Endodermal cell (in vitro differentiated cells): ENCODE results near the gene TSSK6. TPM values are rescaled to one million over a fixed set of nuclear protein-coding genes. Genes with fewer than 3 reads are reported as not detected.

Source experiments
- DNase-seq: peaks from one replicate; pipeline ENCODE4 v3.0.0-alpha.2; 2017
- H3K27ac ChIP-seq: 2 replicates; pipeline ENCODE4 v1.5.1; 2013; ENCODE audit warnings: mild to moderate bottlenecking, low read depth, low read length, moderate library complexity
- H3K27me3 ChIP-seq: 2 replicates; pipeline ENCODE4 v1.6.1; 2013; ENCODE audit warnings: mild to moderate bottlenecking, low read length, moderate library complexity; ENCODE audit not compliant: insufficient read depth, control insufficient read depth, poor library complexity, severe bottlenecking
- H3K36me3 ChIP-seq: 2 replicates; pipeline ENCODE4 v1.7.0; 2013; ENCODE audit warnings: mild to moderate bottlenecking, low read length, moderate library complexity; ENCODE audit not compliant: control insufficient read depth, insufficient read depth
- H3K4me1 ChIP-seq: one replicate; pipeline ENCODE4 v1.7.0; 2013; ENCODE audit warnings: low read length; ENCODE audit not compliant: control insufficient read depth, insufficient read depth
- H3K4me3 ChIP-seq: 2 replicates; pipeline ENCODE4 v1.5.1; 2013; ENCODE audit warnings: mild to moderate bottlenecking, low read length, moderate library complexity
- H3K9ac ChIP-seq: 2 replicates; pipeline ENCODE4 v1.6.1; 2013; ENCODE audit warnings: mild to moderate bottlenecking, low read length, moderate library complexity; ENCODE audit not compliant: poor library complexity, severe bottlenecking; ENCODE audit errors: extremely low read depth
- H3K9me3 ChIP-seq: 2 replicates; pipeline ENCODE4 v1.6.1; 2013; ENCODE audit warnings: mild to moderate bottlenecking, low read length, moderate library complexity; ENCODE audit not compliant: control insufficient read depth
- H3K27ac Mint-ChIP-seq: 2 replicates; pipeline ENCODE4 v1.8.0; 2020; ENCODE audit warnings: mixed read lengths
- H3K27me3 Mint-ChIP-seq: 2 replicates; pipeline ENCODE4 v1.8.0; 2021; ENCODE audit warnings: mild to moderate bottlenecking, mixed read lengths; ENCODE audit not compliant: insufficient read depth
- H3K36me3 Mint-ChIP-seq: 2 replicates; pipeline ENCODE4 v1.8.0; 2020; ENCODE audit warnings: low read depth, mixed read lengths
- H3K4me1 Mint-ChIP-seq: 2 replicates; pipeline ENCODE4 v1.8.0; 2020; ENCODE audit warnings: mixed read lengths
- H3K4me3 Mint-ChIP-seq: 2 replicates; pipeline ENCODE4 v1.8.0; 2020; ENCODE audit warnings: mild to moderate bottlenecking, moderate library complexity, mixed read lengths
- H3K9me3 Mint-ChIP-seq: 2 replicates; pipeline ENCODE4 v1.8.0; 2020; ENCODE audit warnings: mild to moderate bottlenecking, mixed read lengths
- CTCF ChIP-seq: fragments of 200-600 bp; sonication (generic); conservative IDR thresholded peaks from 2 replicates; pipeline ENCODE4 v1.5.0; 2021; ENCODE audit warnings: antibody characterized with exemption, mild to moderate bottlenecking
- WGBS, 2 experiments: methylation state at CpG; one replicate each; pipeline versions ENCODE4 v1.1.5 to v1.1.7; 2013; ENCODE audit warnings: missing lambda C conversion rate in 2 of 2, mixed read lengths in 1 of 2; ENCODE audit not compliant: insufficient coverage in 1 of 2, insufficient read length in 1 of 2; 5-methylcytosine and 5-hydroxymethylcytosine counted together
- total RNA-seq, 2 donors: library from RNA; stranded (reverse); fragmentation: NEBNext Ultra II Directional in 1 of 2; extraction: Animal tissue kit (Norgen Biotek cat#: 25700) in 1 of 2; gene quantifications; 2 replicates in 1 of 2; 3 replicates in 1 of 2; pipeline ENCODE4 v1.2.1, GENCODE V29; 2021

TSSK6 gene
- total RNA-seq, 2 donors from 2014 or later: 2.9 to 5.0 TPM

GRCh38 chr19:19540715-19541515 is 25.6 kb upstream of the TSSK6 start:
- peaks cover 55% of the 10 kb centered on the region for H3K27me3 Mint-ChIP-seq
- Histone ChIP-seq H3K4me1 (no peaks in the 10 kb centered on the region), H3K9ac (no peak overlapping the region), H3K9me3 (no peaks in the 10 kb centered on the region), H3K36me3 (no peaks in the 10 kb centered on the region), H3K27me3 (no peaks in the 10 kb centered on the region), H3K4me3 (no peak overlapping the region), H3K27ac (no peak overlapping the region)
- DNase-seq: peak; percentile 97
- no peak overlapping the region for H3K27ac Mint-ChIP-seq
- peaks cover 2% of the 10 kb centered on the region for H3K4me1 Mint-ChIP-seq
- no peaks in the 10 kb centered on the region for H3K36me3 Mint-ChIP-seq
- WGBS, 2 experiments: 72 to 90% methylated on average over 26 to 45 of the region's 45 CpGs
- H3K9me3 Mint-ChIP-seq: no peaks in the 10 kb centered on the region
- TF ChIP-seq CTCF: no peak
- H3K4me3 Mint-ChIP-seq: peak overlapping the region; percentile 37

GRCh38 chr19:19540064-19540714 is 24.8 kb upstream of the TSSK6 start:
- no peak for TF ChIP-seq CTCF
- 86% methylated on average over 57 to 74 of the region's 74 CpGs for WGBS, 2 experiments
- Histone ChIP-seq H3K9ac (no peak overlapping the region), H3K27ac (no peak overlapping the region), H3K9me3 (no peaks in the 10 kb centered on the region), H3K4me3 (no peak overlapping the region), H3K27me3 (no peaks in the 10 kb centered on the region), H3K36me3 (no peaks in the 10 kb centered on the region), H3K4me1 (no peaks in the 10 kb centered on the region)
- Mint-ChIP-seq H3K27ac (no peak overlapping the region), H3K9me3 (no peaks in the 10 kb centered on the region), H3K27me3 (peaks cover 55% of the 10 kb centered on the region), H3K4me1 (peaks cover 2% of the 10 kb centered on the region), H3K36me3 (no peaks in the 10 kb centered on the region), H3K4me3 (peak overlapping the region; percentile 37)
- DNase-seq: peak; percentile 96

- no peak overlapping the region for H3K4me3 ChIP-seq
- H3K4me3 Mint-ChIP-seq: no peak overlapping the region
Observed at GRCh38 chr19:19539698-19540063, 24.3 kb upstream of the TSSK6 start.

More at GRCh38 chr19:19539698-19540063, 24.3 kb upstream of the TSSK6 start:
- Mint-ChIP-seq H3K27me3 (peaks cover 55% of the 10 kb centered on the region), H3K36me3 (no peaks in the 10 kb centered on the region), H3K27ac (no peak overlapping the region), H3K4me1 (peaks cover 2% of the 10 kb centered on the region), H3K9me3 (no peaks in the 10 kb centered on the region)
- Histone ChIP-seq H3K27me3 (no peaks in the 10 kb centered on the region), H3K9me3 (no peaks in the 10 kb centered on the region), H3K9ac (no peak overlapping the region), H3K27ac (no peak overlapping the region), H3K4me1 (no peaks in the 10 kb centered on the region), H3K36me3 (no peaks in the 10 kb centered on the region)
- WGBS, 2 experiments: 84 to 87% methylated on average over 14 to 19 of the region's 19 CpGs
- no peak for TF ChIP-seq CTCF
- peak; percentile 62 for DNase-seq
